GM10248 (cell line): ENCODE results near the gene OLFM3.

Experiments used
- CTCF ChIA-PET: fragments of 300-600 bp; sonication (Branson Sonifier 250); formaldehyde crosslinking; extraction: SDS; loops from one replicate; lab custom pipeline; 2021; ENCODE audit warnings: antibody characterized with exemption; lab: Yijun Ruan, JAX
- POLR2A ChIA-PET: fragments of 350-650 bp; sonication (Branson Sonifier 250); formaldehyde crosslinking; extraction: SDS; loops from one replicate; lab custom pipeline; 2020; ENCODE audit warnings: antibody characterized with exemption; lab: Yijun Ruan, JAX
- DNase-seq: peaks from one replicate; pipeline ENCODE4 v3.0.0; 2012; ENCODE audit errors: extremely low spot score
- TF ChIP-seq, protein P1 (sequence below): IDR thresholded peaks from 2 replicates; pipeline ENCODE4 v1.5.1; 2012; ENCODE audit warnings: mild to moderate bottlenecking, low read depth; ENCODE audit errors: extremely low read depth, missing control alignments, control extremely low read depth

Gene OLFM3

DNA sequence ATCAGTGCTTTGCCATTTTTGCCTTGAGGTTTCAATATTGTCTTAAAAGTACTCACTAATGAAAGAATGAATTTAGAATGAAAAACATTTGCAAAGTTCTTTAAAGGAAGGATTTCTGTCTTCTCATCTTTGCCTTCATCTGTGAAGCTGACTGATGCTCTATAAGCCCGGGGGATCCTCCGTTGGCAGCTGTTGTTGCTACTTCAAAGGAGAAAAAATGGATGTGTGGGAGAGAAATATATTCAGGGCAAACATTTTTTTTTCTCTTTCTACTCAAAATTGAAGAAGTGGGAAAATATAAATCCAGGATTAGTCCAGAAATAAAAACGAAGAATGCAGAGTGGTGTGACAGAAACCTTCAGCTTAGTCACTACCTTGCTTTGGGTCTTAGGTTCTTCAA lies 142.5 kb downstream of the OLFM3 start:
- TF ChIP-seq, protein P1, sequence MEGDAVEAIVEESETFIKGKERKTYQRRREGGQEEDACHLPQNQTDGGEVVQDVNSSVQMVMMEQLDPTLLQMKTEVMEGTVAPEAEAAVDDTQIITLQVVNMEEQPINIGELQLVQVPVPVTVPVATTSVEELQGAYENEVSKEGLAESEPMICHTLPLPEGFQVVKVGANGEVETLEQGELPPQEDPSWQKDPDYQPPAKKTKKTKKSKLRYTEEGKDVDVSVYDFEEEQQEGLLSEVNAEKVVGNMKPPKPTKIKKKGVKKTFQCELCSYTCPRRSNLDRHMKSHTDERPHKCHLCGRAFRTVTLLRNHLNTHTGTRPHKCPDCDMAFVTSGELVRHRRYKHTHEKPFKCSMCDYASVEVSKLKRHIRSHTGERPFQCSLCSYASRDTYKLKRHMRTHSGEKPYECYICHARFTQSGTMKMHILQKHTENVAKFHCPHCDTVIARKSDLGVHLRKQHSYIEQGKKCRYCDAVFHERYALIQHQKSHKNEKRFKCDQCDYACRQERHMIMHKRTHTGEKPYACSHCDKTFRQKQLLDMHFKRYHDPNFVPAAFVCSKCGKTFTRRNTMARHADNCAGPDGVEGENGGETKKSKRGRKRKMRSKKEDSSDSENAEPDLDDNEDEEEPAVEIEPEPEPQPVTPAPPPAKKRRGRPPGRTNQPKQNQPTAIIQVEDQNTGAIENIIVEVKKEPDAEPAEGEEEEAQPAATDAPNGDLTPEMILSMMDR = no peak
- DNase-seq = no peak
- ChIA-PET POLR2A (no interaction called here), CTCF (interaction anchor here (1.3 to 2.2 kb wide), 2 partner anchors 10 to 21 kb away, joined by 3 to 7 read pairs; no protein-coding TSS in a partner anchor)

GRCh38 chr1:101852936-101853335 lies 143.8 kb downstream of the OLFM3 start:
- ChIA-PET POLR2A (no interaction called here), CTCF (interaction anchor here (1.3 to 2.5 kb wide), 3 partner anchors 9 to 17 kb away, joined by 3 to 6 read pairs (median 4); no protein-coding TSS in a partner anchor)
- TF ChIP-seq, protein P1 = no peak
- DNase-seq = no peak

DNA sequence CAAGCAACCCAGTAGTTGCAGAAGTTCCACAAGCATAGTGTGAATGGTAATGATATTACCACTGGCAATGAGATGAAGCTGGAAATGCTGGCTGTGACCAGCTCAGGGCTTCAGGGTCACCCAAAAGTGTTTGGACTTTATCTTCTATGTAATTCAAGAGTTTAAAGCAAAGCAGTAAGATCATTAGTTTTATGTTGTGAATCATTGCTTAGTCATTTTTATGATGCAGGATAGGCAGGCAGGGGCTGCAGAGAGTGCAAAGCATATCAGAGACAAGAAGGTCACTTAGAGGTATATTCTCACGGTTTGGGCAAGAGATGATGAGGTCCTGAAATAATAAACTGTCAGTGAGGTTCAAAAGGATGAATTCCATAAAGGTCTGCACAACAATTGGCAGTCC lies 147.4 kb downstream of the OLFM3 start:
- no peak for DNase-seq
- TF ChIP-seq, protein P1 = no peak
- ChIA-PET POLR2A (no interaction called here), CTCF (interaction anchor here (1.0 to 1.6 kb wide), 4 partner anchors 11 to 66 kb away, joined by 3 to 5 read pairs (median 4); no protein-coding TSS in a partner anchor)

DNA sequence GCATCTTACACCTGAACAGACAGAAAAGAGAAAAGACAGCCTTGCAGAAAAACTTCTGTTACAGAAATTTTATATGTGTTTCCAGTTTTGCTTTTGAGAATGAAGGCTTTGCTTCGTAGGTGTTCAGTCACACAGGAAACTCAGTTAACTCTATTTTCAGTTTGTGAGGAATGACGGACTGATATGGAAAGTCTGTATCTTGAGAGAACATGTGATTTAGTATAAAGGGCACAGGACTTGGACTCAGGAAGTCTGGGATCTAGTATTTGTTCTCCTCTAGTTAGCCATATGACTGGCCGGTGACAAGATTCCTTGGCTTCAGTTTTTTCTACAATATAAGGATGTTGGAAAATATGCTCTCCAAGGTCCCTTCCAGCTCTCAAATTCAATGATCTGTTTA lies 149.1 kb downstream of the OLFM3 start:
- TF ChIP-seq, protein P1 = no peak
- CTCF ChIA-PET = interaction anchor here (1.2 to 1.6 kb wide), 2 partner anchors 17 to 31 kb away, joined by 3 to 4 read pairs; no protein-coding TSS in a partner anchor
- no peak for DNase-seq
- POLR2A ChIA-PET = interaction anchor here (0.7 kb wide), 1 partner anchor 986 kb away, joined by 3 read pairs; no protein-coding TSS in a partner anchor

GRCh38 chr1:101846820-101847219 lies 149.9 kb downstream of the OLFM3 start:
- ChIA-PET CTCF (interaction anchor here (1.1 to 1.5 kb wide), 3 partner anchors 9 to 31 kb away, joined by 3 to 6 read pairs (median 3); no protein-coding TSS in a partner anchor), POLR2A (no interaction called here)
- TF ChIP-seq, protein P1 = no peak
- no peak for DNase-seq

DNA sequence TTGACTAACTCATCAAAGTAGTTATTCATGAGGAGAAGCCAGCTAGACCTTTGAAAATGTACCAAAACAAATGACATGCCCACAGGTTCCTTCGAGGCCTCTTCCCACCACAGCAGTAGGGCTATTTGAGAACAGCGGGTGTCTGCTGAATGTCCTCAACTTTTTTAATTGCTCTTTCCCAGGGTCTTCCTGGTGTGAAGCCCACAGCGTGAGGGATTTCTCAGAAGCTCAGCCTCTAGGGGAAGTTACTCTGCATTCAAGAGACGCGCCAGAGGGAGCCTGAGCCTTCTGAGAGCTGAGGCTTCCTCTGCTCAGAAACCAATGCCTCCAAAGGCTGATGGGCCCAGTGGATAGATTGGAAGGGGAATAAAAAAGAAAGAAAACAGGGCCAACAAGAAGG lies 153.6 kb downstream of the OLFM3 start:
- ChIA-PET CTCF (interaction anchor here (0.7 to 1.4 kb wide), 4 partner anchors 10 to 23 kb away, joined by 3 to 4 read pairs (median 3); no protein-coding TSS in a partner anchor), POLR2A (no interaction called here)
- DNase-seq = no peak
- TF ChIP-seq, protein P1 = no peak
